GM23338 (cell line): ENCODE measurements around the gene SMIM22. TPM values are rescaled to one million over a fixed set of nuclear protein-coding genes. Genes with fewer than 3 reads are reported as not detected.

Experiments used
- ATAC-seq: fragments of 200-7000 bp; cut with Tn5 transposase; 3 replicates; pipeline ENCODE4 v1.9.1; 2020
- DNase-seq: peaks from one replicate; pipeline ENCODE4 v3.0.0-alpha.2; 2015; ENCODE audit warnings: low spot score
- H2AFZ ChIP-seq: fragments of 200-600 bp; sonication (generic); 2 replicates; pipeline ENCODE4 v1.8.0; 2016; ENCODE audit warnings: antibody characterized with exemption, mild to moderate bottlenecking, moderate library complexity
- H3F3A ChIP-seq: fragments of 200-600 bp; sonication (generic); replicated peaks from 2 replicates; pipeline ENCODE4 v1.8.0; 2017; ENCODE audit warnings: antibody characterized with exemption, mixed run types, low read depth
- H3K27ac ChIP-seq: fragments of 200-600 bp; sonication (generic); 2 replicates; pipeline ENCODE4 v1.6.1; 2016; ENCODE audit warnings: low read depth
- H3K27me3 ChIP-seq: fragments of 200-600 bp; sonication (generic); 2 replicates; pipeline ENCODE4 v1.8.0; 2016; ENCODE audit warnings: mild to moderate bottlenecking, mixed run types, moderate library complexity; ENCODE audit not compliant: insufficient read depth
- H3K36me3 ChIP-seq: fragments of 200-600 bp; sonication (generic); 2 replicates; pipeline ENCODE4 v1.8.0; 2016; ENCODE audit warnings: mild to moderate bottlenecking; ENCODE audit not compliant: insufficient read depth
- H3K4me1 ChIP-seq: fragments of 200-600 bp; sonication (generic); 2 replicates; pipeline ENCODE4 v1.8.0; 2016; ENCODE audit warnings: mild to moderate bottlenecking, moderate library complexity; ENCODE audit not compliant: insufficient read depth
- H3K4me2 ChIP-seq: fragments of 200-600 bp; sonication (generic); 2 replicates; pipeline ENCODE4 v1.7.1; 2017; ENCODE audit warnings: mixed run types
- H3K4me3 ChIP-seq: fragments of 200-600 bp; sonication (generic); 2 replicates; pipeline ENCODE4 v1.6.1; 2016; ENCODE audit warnings: mixed run types
- H3K79me2 ChIP-seq: fragments of 200-600 bp; sonication (generic); replicated peaks from 2 replicates; pipeline ENCODE4 v1.8.0; 2017; ENCODE audit warnings: mild to moderate bottlenecking; ENCODE audit not compliant: insufficient read depth
- H3K9me2 ChIP-seq: fragments of 200-600 bp; sonication (generic); 2 replicates; pipeline ENCODE4 v1.8.0; 2017; ENCODE audit not compliant: insufficient read depth
- H4K20me1 ChIP-seq: fragments of 200-600 bp; sonication (generic); replicated peaks from 2 replicates; pipeline ENCODE4 v1.8.0; 2017; ENCODE audit warnings: mild to moderate bottlenecking; ENCODE audit not compliant: insufficient read depth
- H3K27ac Mint-ChIP-seq: 2 replicates; pipeline ENCODE4 v1.8.0; 2020; ENCODE audit warnings: inconsistent platforms, mild to moderate bottlenecking, moderate library complexity, mixed read lengths
- H3K27me3 Mint-ChIP-seq: 3 replicates; pipeline ENCODE4 v1.8.0; 2022; ENCODE audit warnings: low read depth, mild to moderate bottlenecking, moderate library complexity, mixed read lengths, inconsistent platforms; ENCODE audit not compliant: insufficient read depth, poor library complexity
- H3K36me3 Mint-ChIP-seq: 3 replicates; pipeline ENCODE4 v1.8.0; 2021; ENCODE audit warnings: low read depth, mild to moderate bottlenecking, inconsistent platforms, moderate library complexity, mixed read lengths
- H3K4me1 Mint-ChIP-seq: 3 replicates; pipeline ENCODE4 v1.8.0; 2020; ENCODE audit warnings: mild to moderate bottlenecking, inconsistent platforms, mixed read lengths
- H3K4me3 Mint-ChIP-seq: 3 replicates; pipeline ENCODE4 v1.8.0; 2021; ENCODE audit warnings: moderate library complexity, mild to moderate bottlenecking, inconsistent platforms, mixed read lengths
- H3K9me3 Mint-ChIP-seq: 3 replicates; pipeline ENCODE4 v1.8.0; 2020; ENCODE audit warnings: moderate library complexity, mild to moderate bottlenecking, inconsistent platforms, mixed read lengths
- CREB1 ChIP-seq: fragments of 250-450 bp; sonication (Bioruptor Pico); IDR thresholded peaks from 2 replicates; pipeline ENCODE4 v1.5.0; 2020; ENCODE audit warnings: low read depth, mild to moderate bottlenecking, moderate library complexity
- ETS1 ChIP-seq: IDR thresholded peaks from 2 replicates; pipeline ENCODE4 v1.6.1; 2016; ENCODE audit warnings: antibody characterized with exemption
- EZH2 ChIP-seq: fragments of 200-600 bp; sonication (generic); IDR thresholded peaks from one replicate; pipeline ENCODE4 v1.8.0; 2017; ENCODE audit warnings: antibody characterized with exemption, mild to moderate bottlenecking, low read depth; ENCODE audit not compliant: unreplicated experiment
- EZH2phosphoT487 ChIP-seq: fragments of 200-600 bp; sonication (generic); IDR thresholded peaks from one replicate; pipeline ENCODE4 v1.8.1; 2018; ENCODE audit warnings: antibody characterized with exemption; ENCODE audit not compliant: unreplicated experiment
- JUNB ChIP-seq: IDR thresholded peaks from one replicate; pipeline ENCODE4 v1.6.1; 2016; ENCODE audit warnings: antibody characterized with exemption; ENCODE audit not compliant: unreplicated experiment
- POLR2AphosphoS5 ChIP-seq: IDR thresholded peaks from 2 replicates; pipeline ENCODE4 v1.6.1; 2016; ENCODE audit warnings: antibody characterized with exemption, low read depth
- REST ChIP-seq: IDR thresholded peaks from one replicate; pipeline ENCODE4 v1.6.1; 2018; ENCODE audit warnings: antibody characterized with exemption; ENCODE audit not compliant: unreplicated experiment
- STAT1 ChIP-seq: IDR thresholded peaks from one replicate; pipeline ENCODE4 v1.6.1; 2016; ENCODE audit warnings: antibody characterized with exemption; ENCODE audit not compliant: unreplicated experiment
- ZNF114 ChIP-seq: fragments of 250-450 bp; sonication (Bioruptor Pico); IDR thresholded peaks from 2 replicates; pipeline ENCODE4 v1.5.0; 2020; ENCODE audit warnings: mild to moderate bottlenecking, moderate library complexity
- ZNF331 ChIP-seq: fragments of 250-450 bp; sonication (Bioruptor Pico); IDR thresholded peaks from 2 replicates; pipeline ENCODE4 v1.5.0; 2020; ENCODE audit warnings: low read depth, mild to moderate bottlenecking, moderate library complexity
- polyA plus RNA-seq: library from polyadenylated mRNA; unstranded; fragments of >200 nt; fragmentation: Nextera tagmentation; extraction: Ambion mirVana; gene quantifications from 2 replicates; pipeline ENCODE4 v1.2.1, GENCODE V29; 2016
- total RNA-seq: library from RNA; depleted of rRNA; stranded (reverse); fragments of >200 nt; shearing (Covaris generic); gene quantifications from 2 replicates; pipeline ENCODE4 v1.2.3, GENCODE V29; 2014

The SMIM22 gene
- total and polyA plus RNA-seq, 2 experiments from 2014 or later = 1.4 TPM; not detected in 1

GRCh38 chr16:4801051-4801961, 6.1 kb downstream of the SMIM22 start:
- H3K27me3 Mint-ChIP-seq = peaks cover 12% of the 10 kb centered on the region
- Histone ChIP-seq H3F3A (peaks cover 18% of the 10 kb centered on the region; the same call in 1 of the 2 replicates), H3K79me2 (no peaks in the 10 kb centered on the region), H3K36me3 (peaks cover 3% of the 10 kb centered on the region; the same call in 1 of the 2 replicates), H3K4me1 (peaks cover 28% of the 10 kb centered on the region; the same call in 1 of the 2 replicates), H3K9me2 (no peaks in the 10 kb centered on the region), H4K20me1 (no peaks in the 10 kb centered on the region), H3K4me2 (peak overlapping the region; percentile 81), H2AFZ (peak overlapping the region; percentile 90), H3K4me3 (peak overlapping the region; percentile 57), H3K27ac (0 out of 2 replicates have a peak overlapping the region, but pooled peaks have one; percentile 66), H3K27me3 (no peaks in the 10 kb centered on the region)
- TF ChIP-seq CREB1 (CRISPR knock-in tag) = no peak
- TF ChIP-seq EZH2 = no peak
- no peak for TF ChIP-seq REST
- TF ChIP-seq JUNB = no peak
- no peak for TF ChIP-seq STAT1
- no peak for TF ChIP-seq ZNF114 (CRISPR knock-in tag)
- TF ChIP-seq EZH2phosphoT487 = no peak
- TF ChIP-seq ZNF331 (CRISPR knock-in tag) = no peak
- peak; percentile 27 for DNase-seq
- H3K36me3 Mint-ChIP-seq = peaks cover 20% of the 10 kb centered on the region
- peak; percentile 4 for ATAC-seq
- no peaks in the 10 kb centered on the region for H3K9me3 Mint-ChIP-seq
- H3K27ac Mint-ChIP-seq = no peak overlapping the region
- peak overlapping the region; percentile 78 for H3K4me3 Mint-ChIP-seq
- peaks cover 26% of the 10 kb centered on the region for H3K4me1 Mint-ChIP-seq

- Histone ChIP-seq H3K27ac (peak within 1 kb of the TSS; percentile 89), H3F3A (peaks cover 18% of the 10 kb centered on the region; the same call in 1 of the 2 replicates), H3K4me3 (peak within 1 kb of the TSS; percentile 57), H3K36me3 (peaks cover 3% of the 10 kb centered on the region; the same call in 1 of the 2 replicates), H3K27me3 (no peaks in the 10 kb centered on the region), H3K4me1 (peaks cover 28% of the 10 kb centered on the region; the same call in 1 of the 2 replicates), H3K4me2 (peak within 1 kb of the TSS; percentile 81), H3K79me2 (no peaks in the 10 kb centered on the region), H3K9me2 (no peaks in the 10 kb centered on the region), H2AFZ (peak within 1 kb of the TSS; percentile 90), H4K20me1 (no peaks in the 10 kb centered on the region)
- DNase-seq = peak; percentile 96
- TF ChIP-seq POLR2AphosphoS5 (peak; percentile 49), ETS1 (no peak), EZH2phosphoT487 (no peak)
- Mint-ChIP-seq H3K36me3 (peaks cover 24% of the 10 kb centered on the region), H3K4me3 (peak within 1 kb of the TSS; percentile 81), H3K27ac (peak within 1 kb of the TSS; percentile 74), H3K9me3 (no peaks in the 10 kb centered on the region), H3K4me1 (peaks cover 26% of the 10 kb centered on the region), H3K27me3 (peaks cover 12% of the 10 kb centered on the region)
- peak; percentile 79 for ATAC-seq
Measured at GRCh38 chr16:4801962-4802658, 6.9 kb downstream of the SMIM22 start, which contains the start of gene ROGDI. Gene ROGDI, minus strand, starts transcription at chr16:4802633. Its CDS starts 62 bp downstream, at chr16:4802571.
